ENCODE data around the gene EFCAB9. TPM values are rescaled to one million over a fixed set of nuclear protein-coding genes. Genes with fewer than 3 reads are reported as not detected.

Gene EFCAB9
- total and polyA plus RNA-seq, 4 donors = not detected

DNA sequence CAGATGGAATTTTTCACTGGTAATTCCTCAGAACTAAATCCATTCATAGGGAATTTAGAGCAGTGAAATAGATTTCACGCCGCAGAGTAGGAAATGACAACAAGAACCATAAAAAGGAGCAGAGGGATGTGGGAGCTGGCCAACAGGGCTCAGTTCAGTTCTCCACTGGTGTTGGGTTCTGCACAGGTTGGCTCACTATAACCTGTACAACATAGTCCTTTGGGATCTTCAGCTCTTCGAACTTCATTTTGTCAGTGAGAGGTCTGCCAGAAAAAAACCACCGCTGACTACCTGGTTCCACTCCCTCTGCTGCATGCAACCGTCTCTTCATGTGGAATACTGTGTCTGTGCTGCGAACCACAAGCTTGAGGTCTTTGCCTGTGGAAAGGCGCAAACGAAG, 17.7 kb downstream of the EFCAB9 start:
- Histone ChIP-seq H3K4me1 (ENCODE audit: control insufficient read depth in 4 of 4, insufficient read depth in 4 of 4, low read length in 3 of 4) (no peaks in the 10 kb centered on the region), H3K4me3 (ENCODE audit: low read depth in 1 of 3, low read length in 3 of 3) (no peak overlapping the region), H3K27me3 (ENCODE audit: control insufficient read depth in 4 of 4, insufficient read depth in 4 of 4, low read length in 3 of 4) (no peaks in the 10 kb centered on the region), H3K9me3 (ENCODE audit: control insufficient read depth in 4 of 4, low read length in 3 of 4) (no peaks in the 10 kb centered on the region), H3K36me3 (ENCODE audit: control insufficient read depth in 4 of 4, insufficient read depth in 3 of 4, low read depth in 1 of 4, low read length in 3 of 4) (peaks cover 3 to 16% (median 7%) of the 10 kb centered on the region in 4 donors), H3K9ac (ENCODE audit: low read depth in 1 of 2, low read length in 2 of 2) (no peak overlapping the region), H3K27ac (ENCODE audit: low read depth in 1 of 2, low read length in 2 of 2) (no peak overlapping the region)
- TF ChIP-seq, protein P1, sequence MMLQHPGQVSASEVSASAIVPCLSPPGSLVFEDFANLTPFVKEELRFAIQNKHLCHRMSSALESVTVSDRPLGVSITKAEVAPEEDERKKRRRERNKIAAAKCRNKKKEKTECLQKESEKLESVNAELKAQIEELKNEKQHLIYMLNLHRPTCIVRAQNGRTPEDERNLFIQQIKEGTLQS (IDR thresholded peaks at IDR 0.05) = no peak
- TF ChIP-seq YY1 (IDR thresholded peaks at IDR 0.05) = no peak
- 96% methylated on average over 8 of the region's 8 CpGs for WGBS
- DNase-seq (ENCODE audit: low spot score) = no peak

DNA sequence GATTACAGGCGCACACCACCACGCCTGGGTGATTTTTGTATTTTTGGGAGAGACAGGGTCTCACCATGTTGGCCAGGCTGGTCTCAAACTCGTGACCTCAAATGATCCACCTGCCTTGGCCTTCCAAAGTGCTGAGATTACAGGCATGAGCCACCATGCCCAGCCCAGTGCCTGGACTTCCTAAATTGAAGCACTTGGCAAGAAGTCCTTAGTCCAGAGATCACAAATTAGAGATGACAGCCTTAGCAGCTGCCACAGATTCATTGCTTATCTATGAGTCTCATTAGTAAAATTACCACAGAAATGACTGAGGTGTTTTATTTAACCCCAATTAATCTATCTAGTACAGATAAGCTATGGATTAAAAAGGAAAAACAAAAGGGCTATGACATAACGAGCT, 19.2 kb downstream of the EFCAB9 start:
- H3K9me3 ChIP-seq (ENCODE audit: control insufficient read depth in 4 of 4, low read length in 3 of 4) = no peaks in the 10 kb centered on the region
- WGBS = 98% methylated on average over 4 of the region's 4 CpGs
- TF ChIP-seq FOXA2 (IDR thresholded peaks at IDR 0.05) (no peak), GABPA (IDR thresholded peaks at IDR 0.05 in 1 of 2, conservative IDR thresholded peaks at IDR 0.05 in 1 of 2) (no peak), FOXA1 (IDR thresholded peaks at IDR 0.05) (no peak), JUND (IDR thresholded peaks at IDR 0.05) (no peak)
- TF ChIP-seq, protein P1 (IDR thresholded peaks at IDR 0.05) = no peak
- TF ChIP-seq, protein P2, sequence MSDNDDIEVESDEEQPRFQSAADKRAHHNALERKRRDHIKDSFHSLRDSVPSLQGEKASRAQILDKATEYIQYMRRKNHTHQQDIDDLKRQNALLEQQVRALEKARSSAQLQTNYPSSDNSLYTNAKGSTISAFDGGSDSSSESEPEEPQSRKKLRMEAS (IDR thresholded peaks at IDR 0.05) = no peak
- TF ChIP-seq, protein P3, sequence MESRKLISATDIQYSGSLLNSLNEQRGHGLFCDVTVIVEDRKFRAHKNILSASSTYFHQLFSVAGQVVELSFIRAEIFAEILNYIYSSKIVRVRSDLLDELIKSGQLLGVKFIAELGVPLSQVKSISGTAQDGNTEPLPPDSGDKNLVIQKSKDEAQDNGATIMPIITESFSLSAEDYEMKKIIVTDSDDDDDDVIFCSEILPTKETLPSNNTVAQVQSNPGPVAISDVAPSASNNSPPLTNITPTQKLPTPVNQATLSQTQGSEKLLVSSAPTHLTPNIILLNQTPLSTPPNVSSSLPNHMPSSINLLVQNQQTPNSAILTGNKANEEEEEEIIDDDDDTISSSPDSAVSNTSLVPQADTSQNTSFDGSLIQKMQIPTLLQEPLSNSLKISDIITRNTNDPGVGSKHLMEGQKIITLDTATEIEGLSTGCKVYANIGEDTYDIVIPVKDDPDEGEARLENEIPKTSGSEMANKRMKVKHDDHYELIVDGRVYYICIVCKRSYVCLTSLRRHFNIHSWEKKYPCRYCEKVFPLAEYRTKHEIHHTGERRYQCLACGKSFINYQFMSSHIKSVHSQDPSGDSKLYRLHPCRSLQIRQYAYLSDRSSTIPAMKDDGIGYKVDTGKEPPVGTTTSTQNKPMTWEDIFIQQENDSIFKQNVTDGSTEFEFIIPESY (IDR thresholded peaks at IDR 0.05) = no peak
- TF ChIP-seq, protein P4, sequence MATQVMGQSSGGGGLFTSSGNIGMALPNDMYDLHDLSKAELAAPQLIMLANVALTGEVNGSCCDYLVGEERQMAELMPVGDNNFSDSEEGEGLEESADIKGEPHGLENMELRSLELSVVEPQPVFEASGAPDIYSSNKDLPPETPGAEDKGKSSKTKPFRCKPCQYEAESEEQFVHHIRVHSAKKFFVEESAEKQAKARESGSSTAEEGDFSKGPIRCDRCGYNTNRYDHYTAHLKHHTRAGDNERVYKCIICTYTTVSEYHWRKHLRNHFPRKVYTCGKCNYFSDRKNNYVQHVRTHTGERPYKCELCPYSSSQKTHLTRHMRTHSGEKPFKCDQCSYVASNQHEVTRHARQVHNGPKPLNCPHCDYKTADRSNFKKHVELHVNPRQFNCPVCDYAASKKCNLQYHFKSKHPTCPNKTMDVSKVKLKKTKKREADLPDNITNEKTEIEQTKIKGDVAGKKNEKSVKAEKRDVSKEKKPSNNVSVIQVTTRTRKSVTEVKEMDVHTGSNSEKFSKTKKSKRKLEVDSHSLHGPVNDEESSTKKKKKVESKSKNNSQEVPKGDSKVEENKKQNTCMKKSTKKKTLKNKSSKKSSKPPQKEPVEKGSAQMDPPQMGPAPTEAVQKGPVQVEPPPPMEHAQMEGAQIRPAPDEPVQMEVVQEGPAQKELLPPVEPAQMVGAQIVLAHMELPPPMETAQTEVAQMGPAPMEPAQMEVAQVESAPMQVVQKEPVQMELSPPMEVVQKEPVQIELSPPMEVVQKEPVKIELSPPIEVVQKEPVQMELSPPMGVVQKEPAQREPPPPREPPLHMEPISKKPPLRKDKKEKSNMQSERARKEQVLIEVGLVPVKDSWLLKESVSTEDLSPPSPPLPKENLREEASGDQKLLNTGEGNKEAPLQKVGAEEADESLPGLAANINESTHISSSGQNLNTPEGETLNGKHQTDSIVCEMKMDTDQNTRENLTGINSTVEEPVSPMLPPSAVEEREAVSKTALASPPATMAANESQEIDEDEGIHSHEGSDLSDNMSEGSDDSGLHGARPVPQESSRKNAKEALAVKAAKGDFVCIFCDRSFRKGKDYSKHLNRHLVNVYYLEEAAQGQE (IDR thresholded peaks at IDR 0.05) = no peak
- no peak overlapping the region for H3K9ac ChIP-seq (ENCODE audit: low read depth in 1 of 2, low read length in 2 of 2)
- peaks cover 3 to 16% (median 8%) of the 10 kb centered on the region in 4 donors for H3K36me3 ChIP-seq (ENCODE audit: control insufficient read depth in 4 of 4, insufficient read depth in 3 of 4, low read depth in 1 of 4, low read length in 3 of 4)
- no peak for DNase-seq (ENCODE audit: low spot score)
- no peak overlapping the region for H3K27ac ChIP-seq (ENCODE audit: low read depth in 1 of 2, low read length in 2 of 2)
- no peaks in the 10 kb centered on the region for H3K4me1 ChIP-seq (ENCODE audit: control insufficient read depth in 4 of 4, insufficient read depth in 4 of 4, low read length in 3 of 4)
- H3K4me3 ChIP-seq (ENCODE audit: low read depth in 1 of 3, low read length in 3 of 3) = no peak overlapping the region
- no peaks in the 10 kb centered on the region for H3K27me3 ChIP-seq (ENCODE audit: control insufficient read depth in 4 of 4, insufficient read depth in 4 of 4, low read length in 3 of 4)

DNA sequence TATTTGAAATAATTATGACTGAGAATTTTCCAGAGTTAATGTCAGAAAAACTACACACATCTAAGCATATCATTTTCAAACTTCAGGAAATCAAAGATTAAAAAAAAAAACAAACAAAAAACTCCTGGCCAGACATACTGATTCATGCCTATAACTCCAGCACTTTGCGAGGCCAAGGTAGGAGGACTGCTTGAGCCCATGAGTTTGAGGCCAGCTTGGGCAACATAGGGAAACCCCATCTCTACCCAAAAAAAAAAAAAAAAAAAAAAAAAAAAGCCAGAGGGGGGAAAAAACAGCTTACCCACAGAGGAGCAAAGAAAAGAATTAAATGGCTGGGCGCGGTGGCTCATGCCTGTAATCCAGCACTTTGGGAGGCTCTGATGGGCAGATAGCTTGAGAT, 22.4 kb downstream of the EFCAB9 start:
- Histone ChIP-seq H3K4me3 (ENCODE audit: low read depth in 1 of 3, low read length in 3 of 3) (no peak overlapping the region), H3K9ac (ENCODE audit: low read depth in 1 of 2, low read length in 2 of 2) (no peak overlapping the region), H3K27me3 (ENCODE audit: control insufficient read depth in 4 of 4, insufficient read depth in 4 of 4, low read length in 3 of 4) (no peaks in the 10 kb centered on the region), H3K27ac (ENCODE audit: low read depth in 1 of 2, low read length in 2 of 2) (no peak overlapping the region), H3K4me1 (ENCODE audit: control insufficient read depth in 4 of 4, insufficient read depth in 4 of 4, low read length in 3 of 4) (no peaks in the 10 kb centered on the region), H3K9me3 (ENCODE audit: control insufficient read depth in 4 of 4, low read length in 3 of 4) (no peaks in the 10 kb centered on the region), H3K36me3 (ENCODE audit: control insufficient read depth in 4 of 4, insufficient read depth in 3 of 4, low read depth in 1 of 4, low read length in 3 of 4) (peaks cover 3 to 7% (median 4%) of the 10 kb centered on the region in 4 donors)
- DNase-seq (ENCODE audit: low spot score) = no peak
- WGBS = 99% methylated on average over 3 of the region's 3 CpGs
- TF ChIP-seq JUND (IDR thresholded peaks at IDR 0.05) = no peak
- TF ChIP-seq, protein P1 (IDR thresholded peaks at IDR 0.05) = no peak
- TF ChIP-seq, protein P3 (IDR thresholded peaks at IDR 0.05) = no peak
- no peak for TF ChIP-seq HNF4G (IDR thresholded peaks at IDR 0.05)
- no peak for TF ChIP-seq HNF4A (conservative IDR thresholded peaks at IDR 0.05)
- TF ChIP-seq SP1 (IDR thresholded peaks at IDR 0.05) = no peak
- no peak for TF ChIP-seq EGR1 (IDR thresholded peaks at IDR 0.05; ENCODE audit: low read depth in 2 of 2)
- no peak for TF ChIP-seq FOXA2 (IDR thresholded peaks at IDR 0.05)
- no peak for TF ChIP-seq RAD21 (IDR thresholded peaks at IDR 0.05)
- TF ChIP-seq, protein P2 (IDR thresholded peaks at IDR 0.05) = no peak
- no peak for TF ChIP-seq RXRA (IDR thresholded peaks at IDR 0.05)
